GM19467 (cell line): ENCODE results near the gene ADGRL1.

ENCODE experiments used
- ATAC-seq: cut with Tn5 transposase; IDR thresholded peaks from one replicate; pipeline ENCODE4 v1.9.1; 2021; ENCODE audit warnings: mild to moderate bottlenecking, moderate library complexity; ENCODE audit not compliant: unreplicated experiment

The ADGRL1 gene

GRCh38 chr19:14145381-14145780, 60.6 kb downstream of the ADGRL1 start:
- ATAC-seq: no peak

GRCh38 chr19:14142262-14143190, 63.4 kb downstream of the ADGRL1 start:
- ATAC-seq: no peak

- ATAC-seq: no peak
Measured at GRCh38 chr19:14141041-14141440, 64.9 kb downstream of the ADGRL1 start.

GRCh38 chr19:14139944-14140343, 66.0 kb downstream of the ADGRL1 start:
- ATAC-seq: no peak

GRCh38 chr19:14138576-14139265, 67.2 kb downstream of the ADGRL1 start:
- ATAC-seq: no peak

GRCh38 chr19:14136509-14137281, 69.3 kb downstream of the ADGRL1 start, which contains the start of gene ASF1B:
Gene ASF1B (minus strand): TSS chr19:14136589. CDS start chr19:14136456, 133 bp downstream.
- ATAC-seq: peak; percentile 75

- ATAC-seq: no peak
Measured at GRCh38 chr19:14135985-14136508, 69.9 kb downstream of the ADGRL1 start.

GRCh38 chr19:14135355-14135754, 70.6 kb downstream of the ADGRL1 start:
- ATAC-seq: no peak

GRCh38 chr19:14127929-14128509, 78.0 kb downstream of the ADGRL1 start:
- ATAC-seq: no peak

GRCh38 chr19:14127176-14127575, 78.8 kb downstream of the ADGRL1 start:
- ATAC-seq: no peak

- no peak for ATAC-seq
Measured at GRCh38 chr19:14122924-14123323, 83.0 kb downstream of the ADGRL1 start.

GRCh38 chr19:14120497-14120780, 85.5 kb downstream of the ADGRL1 start:
- no peak for ATAC-seq

- ATAC-seq: no peak
Measured at GRCh38 chr19:14119644-14120496, 86.1 kb downstream of the ADGRL1 start.

- ATAC-seq: no peak
Measured at GRCh38 chr19:14119146-14119545, 86.8 kb downstream of the ADGRL1 start.

GRCh38 chr19:14118165-14119051, 87.6 kb downstream of the ADGRL1 start:
- peak; percentile 28 for ATAC-seq

GRCh38 chr19:14117668-14118164, 88.3 kb downstream of the ADGRL1 start, which contains the start of gene PRKACA:
Gene PRKACA (minus strand): TSS chr19:14117762. CDS start chr19:14117547, 215 bp downstream.
- peak; percentile 89 for ATAC-seq

GRCh38 chr19:14116918-14117578, 88.9 kb downstream of the ADGRL1 start:
- no peak for ATAC-seq

- ATAC-seq: no peak
Measured at GRCh38 chr19:14116525-14116917, 89.4 kb downstream of the ADGRL1 start.
